Esophagus squamous epithelium (tissue), 4 donors: ENCODE results near the gene SYT12.

Source experiments
- CTCF ChIP-seq, 6 experiments: fragments of 450-650 bp in 4 of 6; fragments of 200-600 bp in 2 of 6; sonication (generic) in 2 of 6; IDR thresholded peaks; one replicate each; pipeline ENCODE4 v1.5.1; 2016 to 2019; ENCODE audit warnings: antibody characterized with exemption in 6 of 6, mild to moderate bottlenecking in 4 of 6, moderate library complexity in 4 of 6
- POLR2A ChIP-seq, 4 donors: fragments of 450-650 bp; IDR thresholded peaks; one replicate each; pipeline ENCODE4 v1.6.1; 2017; ENCODE audit warnings: antibody characterized with exemption in 4 of 4, mild to moderate bottlenecking in 4 of 4, moderate library complexity in 3 of 4

DNA sequence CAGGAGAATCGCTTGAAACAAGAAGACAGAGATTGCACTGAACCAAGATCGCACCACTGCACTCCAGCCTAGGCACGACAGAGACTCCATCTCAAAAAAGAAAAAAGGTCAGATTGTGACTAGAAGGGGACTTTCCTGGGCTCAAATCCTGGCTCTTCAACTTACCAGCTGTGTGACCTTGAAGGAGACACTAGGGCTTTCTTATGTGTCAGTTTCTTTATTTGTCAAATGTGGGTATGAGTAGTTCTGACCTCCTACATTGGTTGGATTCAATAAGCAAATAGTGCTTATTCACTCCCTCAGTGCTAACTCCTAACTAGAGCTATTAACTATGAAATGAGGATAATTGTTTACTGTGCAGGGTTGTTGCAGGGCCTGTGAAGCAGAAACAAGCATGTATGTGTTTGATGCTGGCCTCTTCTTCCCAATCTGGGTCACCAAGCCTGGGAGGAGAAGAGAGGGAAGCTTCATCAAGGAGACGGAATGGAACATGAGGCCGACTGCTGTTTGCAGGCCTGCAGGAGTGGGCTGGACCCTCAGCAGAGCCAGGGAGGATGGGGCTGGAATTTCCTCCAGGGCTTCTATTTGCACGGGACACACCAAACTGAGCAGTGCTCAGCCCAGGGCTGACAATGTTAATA, 56.3 kb downstream of the SYT12 start:
- TF ChIP-seq CTCF (IDR thresholded peaks at IDR 0.05) (no peak), POLR2A (IDR thresholded peaks at IDR 0.05) (no peak)
